Stimulated activated CD4-positive, alpha-beta T cell treated with anti-CD3 and anti-CD28 coated beads, Interleukin-15, amount 100 ng/mL, for 48 hours (primary cell): ENCODE data around the gene ANAPC7.
"Not testable (repeated sequence)": the region's sequence is repeated elsewhere in the genome, so short reads cannot be mapped to it uniquely, and the experiment has no call there.

Experiments used
- DNase-seq, 2 donors: peaks; one replicate each; pipeline ENCODE4 v3.0.0-alpha.2; 2020; ENCODE audit warnings: low read depth in 2 of 2

The ANAPC7 gene

DNA sequence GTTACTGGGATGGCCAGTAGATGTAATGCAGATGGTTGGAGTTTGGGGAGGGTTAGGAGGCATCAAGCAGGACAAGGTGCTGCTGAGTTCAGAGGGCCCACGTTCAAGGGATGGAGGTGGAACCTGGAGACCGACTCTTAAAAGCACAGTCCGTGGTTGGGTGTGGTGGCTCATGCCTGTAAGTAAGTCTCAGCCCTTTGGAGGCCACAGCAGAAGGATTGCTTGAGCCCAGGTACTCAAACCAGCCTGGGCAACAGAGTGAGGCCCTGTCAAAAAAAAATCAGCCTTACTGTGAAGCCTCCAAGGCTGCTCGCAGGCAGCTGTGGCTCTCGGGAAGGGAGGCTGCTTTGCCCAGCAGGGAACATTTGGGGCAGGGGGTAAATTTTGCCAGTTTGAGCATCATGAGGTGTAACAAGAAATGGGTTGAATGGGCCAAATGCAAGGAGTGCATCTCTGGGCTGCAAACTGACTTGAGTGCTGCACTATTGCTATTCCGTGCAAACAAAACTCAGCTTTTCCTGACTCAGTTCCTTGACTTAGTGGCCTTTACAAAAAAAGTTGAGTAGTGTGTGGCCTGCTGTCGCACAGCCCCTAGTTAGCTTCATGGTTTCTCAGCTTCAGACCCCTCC is 55.0 kb downstream of the ANAPC7 start:
- no peak for DNase-seq

DNA sequence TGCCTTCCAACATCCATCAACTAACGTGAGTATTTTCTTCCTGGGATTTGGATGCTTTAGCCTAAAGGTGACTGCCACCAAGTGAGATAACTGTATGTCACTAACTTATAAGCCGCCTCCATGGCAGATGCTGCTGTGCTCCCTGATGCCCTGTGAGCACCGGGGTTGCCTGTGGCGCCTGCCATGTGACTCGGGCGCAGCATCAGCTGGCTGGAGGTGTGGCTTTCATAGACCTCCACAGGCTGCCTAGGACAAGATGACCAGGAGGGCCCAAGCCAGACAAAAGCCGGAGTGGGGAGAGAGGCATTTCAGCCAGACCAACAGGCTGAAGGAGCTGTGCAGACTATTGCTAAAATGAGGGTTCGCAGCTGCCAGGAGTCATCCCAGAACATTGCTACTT is 55.7 kb downstream of the ANAPC7 start:
- DNase-seq: no peak

DNA sequence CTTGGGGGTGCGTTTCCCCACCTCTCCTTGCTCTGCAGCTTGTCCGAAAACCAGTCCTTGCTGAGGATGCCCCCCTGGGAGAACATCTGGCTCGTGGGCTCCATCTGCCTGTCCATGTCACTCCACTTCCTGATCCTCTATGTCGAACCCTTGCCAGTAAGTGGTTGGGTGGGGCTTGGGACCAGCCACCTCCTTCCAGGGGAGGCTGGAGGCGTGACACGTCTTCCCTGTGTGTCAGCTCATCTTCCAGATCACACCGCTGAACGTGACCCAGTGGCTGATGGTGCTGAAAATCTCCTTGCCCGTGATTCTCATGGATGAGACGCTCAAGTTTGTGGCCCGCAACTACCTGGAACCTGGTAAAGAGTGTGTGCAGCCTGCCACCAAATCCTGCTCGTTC is 57.5 kb downstream of the ANAPC7 start:
- no peak for DNase-seq

DNA sequence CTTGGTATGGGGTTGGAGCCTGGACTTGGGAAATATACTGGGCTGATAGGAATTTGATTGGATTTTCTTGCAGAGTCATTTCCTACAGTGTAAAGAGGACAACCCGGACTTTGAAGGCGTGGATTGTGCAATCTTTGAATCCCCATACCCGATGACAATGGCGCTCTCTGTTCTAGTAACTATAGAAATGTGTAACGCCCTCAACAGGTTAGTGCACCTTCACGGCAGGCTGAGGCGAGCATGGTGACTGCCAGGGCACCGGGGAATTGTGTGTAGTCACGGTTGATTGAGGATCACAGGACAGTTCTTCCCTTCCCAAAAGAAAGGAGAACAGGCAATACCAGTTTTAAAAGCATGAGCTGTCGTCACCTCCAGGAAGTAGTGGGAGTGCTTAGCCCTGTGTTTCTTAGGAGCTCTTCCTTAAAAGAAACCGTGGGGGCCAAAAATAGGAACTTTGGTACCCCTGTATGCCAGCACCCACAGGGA is 58.3 kb downstream of the ANAPC7 start:
- no peak for DNase-seq

DNA sequence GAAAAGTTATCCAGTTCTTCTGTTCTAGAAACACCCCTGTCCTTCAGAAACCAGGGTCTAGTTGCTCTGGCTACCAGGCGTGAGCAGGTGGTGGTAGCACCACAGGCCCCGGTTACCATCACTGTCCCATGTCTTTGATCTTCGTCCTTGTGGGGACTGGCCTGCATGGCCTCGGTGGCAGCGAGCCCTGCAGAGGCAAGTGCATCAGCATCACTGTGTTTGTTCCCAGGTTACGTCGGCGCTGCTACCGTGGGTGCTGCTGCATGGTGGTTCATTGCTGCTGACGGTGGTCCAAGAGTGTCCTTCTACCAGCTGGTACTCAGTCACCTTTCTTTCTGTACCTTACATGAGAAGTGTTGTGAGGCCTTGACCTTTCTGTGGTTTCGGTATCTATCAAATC is 58.9 kb downstream of the ANAPC7 start:
- no peak for DNase-seq

DNA sequence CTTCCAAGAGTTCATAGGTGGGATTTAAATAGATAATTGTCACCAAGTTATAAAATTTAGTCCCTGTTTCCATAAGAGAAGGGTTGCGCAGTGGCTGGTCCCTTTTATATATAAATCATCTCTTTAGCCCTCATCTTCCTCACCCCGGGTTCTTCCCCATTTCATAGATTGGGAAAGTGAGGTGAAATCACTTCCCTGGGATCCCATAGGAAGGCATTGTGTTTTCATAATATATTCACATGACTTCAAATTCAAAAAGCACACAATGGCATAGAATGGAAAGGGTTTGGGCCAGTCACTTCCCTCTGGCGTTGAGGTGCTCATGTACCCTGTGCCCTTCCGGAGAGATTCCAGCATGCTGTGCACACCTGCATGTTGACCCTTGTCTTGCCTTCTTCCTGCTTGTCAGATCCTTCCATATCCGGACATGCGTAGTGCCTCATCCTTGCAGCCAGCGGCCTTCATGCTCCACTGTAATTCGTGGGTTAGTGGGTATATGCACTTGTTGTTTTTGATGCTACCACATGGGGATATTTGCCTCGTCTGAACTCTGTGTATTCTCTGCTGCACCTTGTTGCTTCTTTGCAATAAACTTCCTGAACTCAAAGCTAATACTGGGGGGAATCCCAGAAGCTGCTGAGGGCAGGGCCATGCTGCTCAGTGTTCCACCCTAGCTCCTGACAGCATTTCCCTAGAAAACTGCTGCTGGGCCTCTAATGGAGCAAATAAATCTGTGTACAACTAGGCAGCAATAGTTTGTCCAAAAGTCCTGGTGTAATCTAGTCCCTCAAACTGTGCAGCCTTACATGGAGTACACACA is 59.6 kb downstream of the ANAPC7 start:
- no peak for DNase-seq

DNA sequence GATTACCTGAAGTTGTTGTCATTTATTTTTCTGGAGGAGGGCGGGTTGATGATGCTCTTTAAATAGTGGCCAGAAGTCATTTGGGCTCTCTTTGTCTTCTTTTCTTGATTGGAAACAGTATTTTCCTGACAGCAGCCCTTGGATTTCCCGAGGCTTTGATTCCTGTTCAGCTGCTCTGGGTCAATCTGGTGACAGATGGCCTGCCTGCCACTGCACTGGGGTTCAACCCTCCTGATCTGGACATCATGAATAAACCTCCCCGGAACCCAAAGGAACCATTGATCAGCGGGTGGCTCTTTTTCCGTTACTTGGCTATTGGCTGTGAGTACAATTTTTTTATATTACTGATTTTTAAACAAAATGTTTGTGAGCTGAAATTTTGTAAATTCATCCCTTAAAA is 60.4 kb downstream of the ANAPC7 start:
- DNase-seq: no peak

DNA sequence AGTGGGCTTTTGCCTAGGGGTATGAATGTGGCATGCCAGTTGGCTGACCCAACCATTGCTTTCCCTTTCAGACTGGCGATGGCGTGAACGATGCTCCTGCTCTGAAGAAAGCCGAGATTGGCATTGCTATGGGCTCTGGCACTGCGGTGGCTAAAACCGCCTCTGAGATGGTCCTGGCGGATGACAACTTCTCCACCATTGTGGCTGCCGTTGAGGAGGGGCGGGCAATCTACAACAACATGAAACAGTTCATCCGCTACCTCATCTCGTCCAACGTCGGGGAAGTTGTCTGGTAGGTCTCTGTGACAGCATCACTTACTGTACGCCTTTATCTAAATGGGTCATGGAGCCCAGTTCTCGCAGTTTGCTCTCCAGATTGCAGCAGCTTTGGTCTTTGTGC is 61.4 kb downstream of the ANAPC7 start:
- DNase-seq: no peak

DNA sequence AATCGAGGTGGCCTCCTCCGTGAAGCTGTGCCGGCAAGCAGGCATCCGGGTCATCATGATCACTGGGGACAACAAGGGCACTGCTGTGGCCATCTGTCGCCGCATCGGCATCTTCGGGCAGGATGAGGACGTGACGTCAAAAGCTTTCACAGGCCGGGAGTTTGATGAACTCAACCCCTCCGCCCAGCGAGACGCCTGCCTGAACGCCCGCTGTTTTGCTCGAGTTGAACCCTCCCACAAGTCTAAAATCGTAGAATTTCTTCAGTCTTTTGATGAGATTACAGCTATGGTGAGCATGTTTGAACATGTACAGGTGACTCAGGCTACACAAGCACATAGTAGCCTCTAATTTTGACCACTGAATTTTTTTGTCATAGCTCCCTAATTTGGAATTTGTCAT is 62.8 kb downstream of the ANAPC7 start:
- DNase-seq: no peak

DNA sequence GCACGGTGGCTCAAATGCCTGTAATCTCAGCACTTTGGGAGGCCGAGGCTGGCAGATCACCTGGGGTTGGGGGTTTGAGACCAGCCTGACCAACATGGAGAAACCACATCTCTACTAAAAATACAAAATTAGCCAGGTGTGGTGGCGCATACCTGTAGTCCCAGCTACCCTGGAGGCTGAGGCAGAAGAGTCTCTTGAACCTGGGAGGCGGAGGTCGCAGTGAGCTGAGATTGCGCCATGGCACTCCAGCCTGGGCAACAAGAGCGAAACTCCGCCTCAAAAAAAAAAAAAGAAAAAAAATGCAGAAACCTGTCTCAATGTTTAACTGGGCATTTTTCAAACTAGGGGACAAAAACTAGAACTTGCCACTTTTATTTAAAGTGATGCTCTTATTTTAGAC is 63.2 kb downstream of the ANAPC7 start:
- DNase-seq: not testable (repeated sequence)

DNA sequence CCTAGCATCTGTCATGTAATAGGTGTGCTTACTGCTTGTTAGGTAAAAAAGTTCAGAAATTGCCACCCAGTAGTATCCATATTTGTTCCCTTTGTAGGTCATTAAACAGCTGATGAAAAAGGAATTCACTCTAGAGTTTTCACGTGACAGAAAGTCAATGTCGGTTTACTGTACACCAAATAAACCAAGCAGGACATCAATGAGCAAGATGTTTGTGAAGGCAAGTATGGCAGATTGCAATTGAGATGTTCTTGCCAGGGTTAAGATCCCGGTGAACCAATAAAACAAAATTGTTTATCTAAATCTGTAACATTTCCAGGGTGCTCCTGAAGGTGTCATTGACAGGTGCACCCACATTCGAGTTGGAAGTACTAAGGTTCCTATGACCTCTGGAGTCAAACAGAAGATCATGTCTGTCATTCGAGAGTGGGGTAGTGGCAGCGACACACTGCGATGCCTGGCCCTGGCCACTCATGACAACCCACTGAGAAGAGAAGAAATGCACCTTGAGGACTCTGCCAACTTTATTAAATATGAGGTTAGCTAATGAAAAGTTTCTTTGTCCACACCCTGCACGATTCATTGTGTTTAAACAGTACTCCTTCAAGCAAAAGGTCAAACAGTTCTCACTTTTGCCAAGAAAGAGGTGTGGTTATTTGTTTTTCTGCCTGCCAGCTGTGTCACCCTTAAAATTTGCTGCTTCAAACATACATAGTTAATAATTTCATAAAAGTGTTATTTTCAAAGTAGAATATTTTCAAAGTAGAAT is 64.1 kb downstream of the ANAPC7 start:
- no peak for DNase-seq

DNA sequence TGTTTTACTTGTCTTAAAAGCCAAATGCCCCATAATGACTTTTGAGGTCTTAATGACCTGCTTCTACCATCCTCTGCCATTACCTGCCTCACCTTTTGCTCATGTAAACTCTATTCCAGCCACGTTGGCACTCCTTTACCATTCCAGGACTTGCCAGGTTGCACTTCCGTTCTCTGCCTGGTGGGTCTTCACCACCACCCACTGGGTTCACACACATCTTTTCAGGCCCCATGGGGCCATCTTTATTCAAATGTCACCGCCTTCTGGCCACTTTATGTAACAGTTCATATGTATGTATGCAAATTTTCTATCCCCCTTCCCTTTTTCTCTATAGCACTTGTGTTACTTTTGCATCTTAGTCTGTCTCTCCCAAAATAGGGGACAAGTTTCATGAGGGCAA is 64.8 kb downstream of the ANAPC7 start:
- DNase-seq: no peak

DNA sequence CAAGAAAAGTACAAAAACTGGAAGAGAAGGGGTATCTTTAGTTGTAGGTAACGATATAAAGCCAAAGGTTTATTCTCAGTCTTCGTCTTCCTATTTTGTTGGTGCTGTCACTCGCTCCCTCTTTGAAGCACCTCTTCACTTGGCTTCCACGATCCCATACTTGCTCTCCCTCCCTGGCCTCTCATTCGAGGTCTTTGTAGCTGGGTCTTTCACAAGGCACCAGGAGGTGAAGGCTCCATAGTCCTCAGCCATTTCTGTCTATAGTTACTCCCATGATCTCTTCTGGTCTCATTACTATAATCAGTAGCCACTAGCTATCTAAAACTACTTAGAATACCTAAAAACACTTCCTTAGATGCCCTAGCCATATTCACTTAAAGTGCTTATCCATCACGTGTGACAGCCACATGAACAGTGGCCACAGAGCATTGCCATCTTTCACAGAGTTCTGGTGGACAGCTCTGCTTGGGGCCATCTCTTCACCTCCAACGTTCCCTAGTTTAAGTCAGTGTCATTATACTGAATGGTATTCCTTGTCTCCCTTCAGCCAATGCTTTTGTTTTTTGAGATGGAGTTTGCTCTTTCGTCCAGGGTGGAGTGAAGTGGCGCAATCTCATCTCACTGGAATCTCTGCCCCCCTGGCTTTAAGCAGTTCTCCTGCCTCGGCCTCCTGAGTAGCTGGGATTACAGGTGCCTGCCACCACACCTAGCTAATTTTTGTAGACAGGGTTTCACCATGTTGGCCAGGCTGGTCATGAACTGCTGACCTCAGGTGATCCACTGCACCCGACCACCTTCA is 65.4 kb downstream of the ANAPC7 start:
- DNase-seq: no peak

DNA sequence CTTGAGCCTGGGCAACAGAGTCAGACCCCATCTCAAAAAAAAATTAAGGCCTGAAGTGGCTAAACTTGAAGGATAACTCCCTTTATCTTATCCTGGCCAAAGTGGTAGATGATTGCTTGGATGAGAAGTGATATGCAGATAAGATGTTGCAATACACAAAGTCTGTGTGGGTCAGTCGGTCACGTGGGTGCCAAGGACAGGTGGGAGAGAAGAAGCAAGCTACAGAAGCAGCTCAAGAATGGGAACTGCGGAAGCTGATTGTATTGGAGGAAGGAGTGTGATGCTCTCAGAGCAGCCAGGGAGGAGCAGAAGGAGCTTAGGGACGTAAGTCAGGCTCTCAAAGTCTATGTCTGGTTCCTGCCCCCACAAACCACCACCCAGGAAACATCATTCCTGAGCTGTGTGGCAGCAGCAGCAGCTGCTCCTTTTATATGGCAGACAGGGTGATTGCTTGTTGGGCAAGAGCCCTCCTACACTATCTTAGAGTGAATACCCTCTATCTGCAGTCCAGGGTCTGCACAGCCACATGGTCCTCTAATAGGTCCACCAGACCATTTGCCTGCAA is 67.9 kb downstream of the ANAPC7 start:
- DNase-seq: no peak

DNA sequence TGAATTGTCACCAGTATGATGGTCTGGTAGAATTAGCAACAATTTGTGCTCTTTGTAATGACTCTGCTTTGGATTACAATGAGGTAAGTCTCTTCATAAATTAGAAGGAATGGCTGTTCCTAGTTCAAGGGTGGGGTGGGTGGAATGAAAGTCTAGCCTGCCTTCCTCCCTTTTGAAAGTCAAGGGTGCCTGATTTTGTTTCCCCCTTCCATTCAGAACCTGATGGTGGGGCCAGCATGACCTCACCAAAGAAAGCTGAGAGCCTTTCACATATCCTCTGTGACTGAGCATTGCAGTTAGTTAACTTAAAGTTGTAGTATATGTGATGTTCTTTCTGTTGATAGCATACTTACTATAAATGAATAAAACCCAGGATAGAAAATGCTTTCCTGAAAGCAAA is 70.3 kb downstream of the ANAPC7 start:
- DNase-seq: no peak

DNA sequence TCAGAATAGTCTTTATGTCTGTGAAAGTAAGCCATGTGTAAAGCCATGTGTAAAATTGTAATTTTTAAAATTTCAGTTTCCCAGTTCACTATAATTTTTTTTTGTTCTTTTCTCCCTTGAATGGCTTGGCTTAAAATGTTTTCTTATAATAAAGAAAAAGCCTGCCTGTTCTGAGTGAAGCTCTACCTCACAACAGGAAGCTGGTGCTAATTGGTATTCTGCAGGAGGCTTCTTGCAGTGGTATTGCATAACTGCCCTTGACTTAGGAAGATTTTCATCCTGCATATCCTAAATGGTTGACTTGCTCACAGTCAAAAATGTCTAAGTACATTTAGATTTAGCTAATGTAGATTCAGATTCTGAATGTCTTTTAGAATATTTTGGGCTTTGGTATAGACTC is 73.0 kb downstream of the ANAPC7 start:
- DNase-seq: no peak

DNA sequence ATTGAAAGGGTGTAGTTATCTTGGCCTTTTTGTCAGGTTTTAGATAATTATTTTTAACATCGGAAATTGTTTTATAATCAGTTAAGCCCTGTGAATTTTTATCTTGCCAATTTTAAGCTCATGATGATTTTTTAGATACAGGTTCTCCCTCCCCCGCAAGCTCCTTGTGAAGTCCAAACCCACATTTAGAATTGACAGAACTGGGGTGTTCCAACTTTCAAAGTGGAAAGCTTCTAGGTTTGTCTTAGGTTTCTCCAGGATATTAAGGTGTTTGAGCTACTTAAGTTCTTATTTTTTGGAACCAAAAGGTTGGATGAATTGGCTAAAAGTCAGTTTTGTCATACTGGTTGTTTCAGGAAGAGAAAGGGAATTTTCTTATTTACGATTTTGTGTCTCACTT is 73.4 kb downstream of the ANAPC7 start:
- no peak for DNase-seq

DNA sequence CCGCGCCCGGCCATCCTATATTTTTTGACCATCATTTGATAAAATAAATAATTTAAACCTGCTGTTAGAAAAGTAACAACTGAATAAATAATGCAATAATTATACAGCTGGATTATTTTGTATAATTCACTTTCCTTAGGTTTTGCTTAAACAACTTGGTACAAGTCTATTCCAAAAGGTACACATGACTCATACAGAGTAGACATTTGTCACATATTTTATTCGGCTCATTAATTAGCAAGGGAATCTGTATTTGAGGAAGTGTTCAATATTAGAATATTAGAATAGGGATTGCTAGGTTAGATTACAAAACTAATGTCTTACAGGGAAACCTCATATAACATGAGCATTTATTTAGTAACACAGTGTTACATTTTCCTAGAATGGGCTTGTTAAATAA is 73.8 kb downstream of the ANAPC7 start:
- DNase-seq: no peak
